ENCODE measurements around the gene RPTOR.

The RPTOR gene

GRCh38 chr17:80992948-80993624 lies 448.4 kb downstream of the RPTOR start:
- no peak for DNase-seq

- DNase-seq = no peak
These were observed 450.5 kb downstream of the RPTOR start for GRCh38 chr17:80995131-80995530.

GRCh38 chr17:80996422-80997305 lies 452.0 kb downstream of the RPTOR start:
- no peak for DNase-seq

GRCh38 chr17:80997424-80998117 lies 452.9 kb downstream of the RPTOR start:
- DNase-seq = no peak

- DNase-seq = no peak
These were observed 453.6 kb downstream of the RPTOR start for GRCh38 chr17:80998118-80998747.

GRCh38 chr17:80998748-80999535 lies 454.3 kb downstream of the RPTOR start:
- DNase-seq = no peak

GRCh38 chr17:80999536-81000333 lies 455.1 kb downstream of the RPTOR start:
- DNase-seq = no peak

GRCh38 chr17:81000334-81000630 lies 455.6 kb downstream of the RPTOR start:
- DNase-seq = no peak

- DNase-seq = no peak
These were observed 456.2 kb downstream of the RPTOR start for GRCh38 chr17:81000631-81001357.

- no peak for DNase-seq
These were observed 457.4 kb downstream of the RPTOR start for GRCh38 chr17:81002013-81002384.

GRCh38 chr17:81002409-81003361 lies 458.0 kb downstream of the RPTOR start:
- DNase-seq = no peak

- DNase-seq = no peak
These were observed 459.3 kb downstream of the RPTOR start for GRCh38 chr17:81003711-81004475.

GRCh38 chr17:81006891-81007290 lies 462.3 kb downstream of the RPTOR start:
- DNase-seq = no peak

- DNase-seq = no peak
These were observed 463.5 kb downstream of the RPTOR start for GRCh38 chr17:81008140-81008539.

GRCh38 chr17:81009136-81009535 lies 464.5 kb downstream of the RPTOR start:
- no peak for DNase-seq

- DNase-seq = no peak
These were observed 466.3 kb downstream of the RPTOR start for GRCh38 chr17:81010935-81011334.

- no peak for DNase-seq
These were observed 467.3 kb downstream of the RPTOR start for GRCh38 chr17:81011951-81012350.

- no peak for DNase-seq
These were observed 468.2 kb downstream of the RPTOR start for GRCh38 chr17:81012574-81013447.
